Cortex of kidney (tissue), 1 donor: ENCODE results near the gene TRDMT1.

Experiments used
- DNase-seq: peaks from one replicate; lab custom pipeline; 2025; lab: John Stamatoyannopoulos, UW

The TRDMT1 gene

GRCh38 chr10:17200912-17201793 is at the start of gene TRDMT1:
TSS of gene TRDMT1 (minus strand) at chr10:17201672. CDS start at chr10:17201634, 38 bp downstream.
- peak; percentile 99 for DNase-seq

- no peak for DNase-seq
Observed at GRCh38 chr10:17250736-17251135, 49.3 kb upstream of the TRDMT1 start.

- DNase-seq, result no peak
Observed at GRCh38 chr10:17249820-17250219, 48.3 kb upstream of the TRDMT1 start.

GRCh38 chr10:17248964-17249363 is 47.5 kb upstream of the TRDMT1 start:
- no peak for DNase-seq

GRCh38 chr10:17247210-17247609 is 45.7 kb upstream of the TRDMT1 start:
- DNase-seq, result no peak

- no peak for DNase-seq
Observed at GRCh38 chr10:17244700-17245365, 43.4 kb upstream of the TRDMT1 start.

- DNase-seq, result no peak
Observed at GRCh38 chr10:17241611-17242333, 40.3 kb upstream of the TRDMT1 start.

- no peak for DNase-seq
Observed at GRCh38 chr10:17240616-17241015, 39.1 kb upstream of the TRDMT1 start.

- DNase-seq, result no peak
Observed at GRCh38 chr10:17240096-17240495, 38.6 kb upstream of the TRDMT1 start.

GRCh38 chr10:17239345-17240085 is 38.0 kb upstream of the TRDMT1 start:
- no peak for DNase-seq

- DNase-seq, result no peak
Observed at GRCh38 chr10:17238445-17239291, 37.2 kb upstream of the TRDMT1 start.

- DNase-seq, result no peak
Observed at GRCh38 chr10:17237915-17238444, 36.5 kb upstream of the TRDMT1 start.

- DNase-seq, result no peak
Observed at GRCh38 chr10:17237149-17237527, 35.7 kb upstream of the TRDMT1 start.

GRCh38 chr10:17236468-17237148 is 35.1 kb upstream of the TRDMT1 start:
- no peak for DNase-seq

- DNase-seq, result no peak
Observed at GRCh38 chr10:17235136-17235535, 33.7 kb upstream of the TRDMT1 start.

GRCh38 chr10:17234431-17234945 is 33.0 kb upstream of the TRDMT1 start:
- DNase-seq, result no peak

GRCh38 chr10:17233286-17233991 is 32.0 kb upstream of the TRDMT1 start:
- DNase-seq, result no peak

GRCh38 chr10:17232276-17232960 is 30.9 kb upstream of the TRDMT1 start:
- no peak for DNase-seq

GRCh38 chr10:17231788-17232187 is 30.3 kb upstream of the TRDMT1 start:
- no peak for DNase-seq
